RWPE1 (cell line): ENCODE data around the gene RAB31.
A peak's percentile ranks its signal among the peaks of the same experiment; 100 is the strongest.

Source experiments
- CTCF ChIA-PET: fragments of 350-600 bp; sonication (Branson Sonifier 250); formaldehyde crosslinking; extraction: SDS; loops from one replicate; lab custom pipeline; 2021; lab: Yijun Ruan, JAX
- POLR2A ChIA-PET: fragments of 400-600 bp; formaldehyde crosslinking; extraction: SDS; loops from one replicate; lab custom pipeline; 2020; ENCODE audit warnings: antibody characterized with exemption; ENCODE audit not compliant: low non-redundant PET; lab: Yijun Ruan, JAX
- DNase-seq: peaks from one replicate; pipeline ENCODE4 v3.0.0; 2012; ENCODE audit warnings: low spot score
- H3K27ac ChIP-seq: fragments of 450-650 bp; 2 replicates; pipeline ENCODE4 v1.5.1; 2017
- TF ChIP-seq, protein P1 (sequence below): fragments of 450-650 bp; conservative IDR thresholded peaks from 2 replicates; pipeline ENCODE4 v1.5.1; 2017; ENCODE audit warnings: low read depth, mild to moderate bottlenecking

RAB31 gene, protein sequence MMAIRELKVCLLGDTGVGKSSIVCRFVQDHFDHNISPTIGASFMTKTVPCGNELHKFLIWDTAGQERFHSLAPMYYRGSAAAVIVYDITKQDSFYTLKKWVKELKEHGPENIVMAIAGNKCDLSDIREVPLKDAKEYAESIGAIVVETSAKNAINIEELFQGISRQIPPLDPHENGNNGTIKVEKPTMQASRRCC

DNA sequence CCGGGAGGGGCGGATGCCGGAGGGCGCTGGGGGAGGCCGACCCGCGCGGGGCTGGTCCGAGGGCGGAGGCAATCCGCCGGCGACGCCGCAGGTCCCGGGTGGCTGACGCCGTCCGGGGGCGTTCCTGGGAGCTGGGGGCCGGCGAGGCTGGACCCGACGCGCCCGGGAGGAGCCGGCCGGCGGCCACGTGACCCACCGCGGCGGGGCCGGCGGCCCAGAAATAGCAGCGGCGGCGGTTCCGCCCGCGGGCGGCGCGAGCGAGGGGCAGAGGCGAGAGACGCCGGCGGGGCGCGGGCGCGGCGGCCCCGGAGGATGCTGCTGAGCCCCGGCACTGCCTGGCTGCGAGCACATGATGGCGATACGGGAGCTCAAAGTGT, at the start of gene RAB31:
RAB31 (plus strand) TSS at position 245 of the 377 bp plus-strand sequence; CDS start at position 350, 105 bp downstream.
- peak within 1 kb of the TSS; percentile 71 for H3K27ac ChIP-seq
- TF ChIP-seq, protein P1, sequence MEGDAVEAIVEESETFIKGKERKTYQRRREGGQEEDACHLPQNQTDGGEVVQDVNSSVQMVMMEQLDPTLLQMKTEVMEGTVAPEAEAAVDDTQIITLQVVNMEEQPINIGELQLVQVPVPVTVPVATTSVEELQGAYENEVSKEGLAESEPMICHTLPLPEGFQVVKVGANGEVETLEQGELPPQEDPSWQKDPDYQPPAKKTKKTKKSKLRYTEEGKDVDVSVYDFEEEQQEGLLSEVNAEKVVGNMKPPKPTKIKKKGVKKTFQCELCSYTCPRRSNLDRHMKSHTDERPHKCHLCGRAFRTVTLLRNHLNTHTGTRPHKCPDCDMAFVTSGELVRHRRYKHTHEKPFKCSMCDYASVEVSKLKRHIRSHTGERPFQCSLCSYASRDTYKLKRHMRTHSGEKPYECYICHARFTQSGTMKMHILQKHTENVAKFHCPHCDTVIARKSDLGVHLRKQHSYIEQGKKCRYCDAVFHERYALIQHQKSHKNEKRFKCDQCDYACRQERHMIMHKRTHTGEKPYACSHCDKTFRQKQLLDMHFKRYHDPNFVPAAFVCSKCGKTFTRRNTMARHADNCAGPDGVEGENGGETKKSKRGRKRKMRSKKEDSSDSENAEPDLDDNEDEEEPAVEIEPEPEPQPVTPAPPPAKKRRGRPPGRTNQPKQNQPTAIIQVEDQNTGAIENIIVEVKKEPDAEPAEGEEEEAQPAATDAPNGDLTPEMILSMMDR: no peak; the same call in 1 of the 2 replicates
- DNase-seq: peak; percentile 71
- ChIA-PET CTCF (interaction anchor here (0.6 to 1.2 kb wide), 6 partner anchors 13 to 368 kb away, joined by 3 to 4 read pairs (median 3); no protein-coding TSS in a partner anchor), POLR2A (no interaction called here)

DNA sequence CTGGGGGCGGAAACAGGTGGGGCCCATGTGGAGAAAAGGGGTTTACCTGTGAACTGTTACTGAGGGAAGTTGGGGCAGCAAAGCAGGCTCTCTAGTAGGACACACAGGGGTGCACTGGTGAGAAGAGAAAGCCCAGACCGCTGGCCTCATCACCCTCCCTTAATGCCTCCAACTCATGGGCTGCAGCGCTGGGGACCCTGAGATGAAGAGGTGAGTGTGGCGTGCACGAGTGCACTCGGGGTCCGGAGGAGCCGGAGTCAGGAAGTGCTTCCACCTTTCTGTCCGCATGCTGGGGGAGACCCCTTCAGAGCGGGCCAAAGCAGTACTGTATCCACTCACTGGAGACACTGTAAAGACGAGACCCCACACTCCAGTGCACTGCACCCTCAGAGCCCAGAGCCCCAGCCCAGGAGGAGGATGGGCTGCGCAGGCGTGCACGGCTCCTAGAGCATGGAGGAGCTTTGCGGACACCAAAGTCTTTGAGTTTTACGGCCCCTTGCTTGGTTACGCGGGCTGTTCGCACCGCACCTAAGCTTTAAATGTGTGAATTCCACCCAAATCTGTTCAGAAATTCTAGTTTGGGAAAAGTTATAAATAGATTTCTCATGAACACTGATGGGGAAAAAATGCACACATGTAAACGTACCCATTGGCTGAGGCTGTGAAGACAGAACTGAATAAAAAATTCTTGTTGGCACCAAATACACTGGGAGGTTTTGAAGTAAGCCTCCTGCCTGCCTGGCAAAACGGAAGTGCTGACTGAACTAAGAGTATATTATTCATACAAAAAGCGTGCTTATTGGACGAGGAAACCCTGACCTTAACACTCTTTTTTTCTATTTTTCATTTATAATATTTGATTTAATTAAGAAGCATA, 48.4 kb upstream of the RAB31 start:
- ChIA-PET CTCF (interaction anchor here (0.6 kb wide), 1 partner anchor 53 kb away, joined by 3 read pairs; no protein-coding TSS in a partner anchor), POLR2A (no interaction called here)
- no peak for DNase-seq
- TF ChIP-seq, protein P1: no peak
- peak overlapping the region; percentile 24; the same call in 1 of the 2 replicates for H3K27ac ChIP-seq

DNA sequence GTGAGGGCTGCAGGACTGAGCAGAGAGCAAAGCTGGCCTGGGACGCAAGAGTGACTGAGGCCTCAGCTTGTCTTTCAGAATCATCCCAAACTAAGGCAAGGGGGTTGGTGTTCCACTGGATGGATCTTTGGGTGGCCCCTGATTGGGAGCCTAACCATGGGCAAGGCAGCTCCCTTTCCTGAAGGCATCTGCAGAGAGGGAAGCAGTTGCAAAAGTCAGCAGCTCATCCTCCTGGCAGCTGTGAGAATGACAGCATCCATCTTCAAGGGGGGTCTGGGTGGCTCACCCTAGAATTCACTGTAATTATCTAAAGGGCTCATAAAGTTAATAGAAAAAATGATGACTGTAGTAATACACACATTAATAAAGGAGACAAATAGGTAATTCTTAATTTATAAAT, 46.5 kb upstream of the RAB31 start:
- POLR2A ChIA-PET: no interaction called here
- CTCF ChIA-PET: interaction anchor here (0.6 kb wide), 3 partner anchors 11 to 432 kb away, joined by 3 to 4 read pairs (median 4); no protein-coding TSS in a partner anchor
- TF ChIP-seq, protein P1: no peak; the same call in 1 of the 2 replicates
- no peak overlapping the region for H3K27ac ChIP-seq
- no peak for DNase-seq

DNA sequence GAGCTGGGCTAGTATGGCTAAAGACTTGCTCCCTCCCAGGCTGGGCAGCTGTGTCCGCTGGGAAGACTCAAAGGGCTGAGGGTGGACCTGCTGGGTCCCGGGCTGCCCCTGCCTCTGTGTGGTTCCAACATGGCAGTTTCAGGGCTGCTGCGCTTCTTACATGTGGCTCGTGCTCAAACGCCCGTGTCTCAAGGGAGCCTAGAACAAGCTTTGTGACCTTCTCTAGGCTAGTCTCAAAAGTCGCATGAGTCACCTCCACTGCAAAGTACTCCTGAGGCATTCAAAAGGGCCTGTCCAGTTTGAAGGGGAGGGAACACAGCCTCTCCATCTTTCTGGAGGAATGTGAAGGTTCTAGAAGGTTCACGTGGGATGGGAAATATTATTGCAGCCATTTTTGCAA, 44.7 kb upstream of the RAB31 start:
- H3K27ac ChIP-seq: no peak overlapping the region
- TF ChIP-seq, protein P1: no peak
- no peak for DNase-seq
- ChIA-PET POLR2A (no interaction called here), CTCF (no interaction called here)

DNA sequence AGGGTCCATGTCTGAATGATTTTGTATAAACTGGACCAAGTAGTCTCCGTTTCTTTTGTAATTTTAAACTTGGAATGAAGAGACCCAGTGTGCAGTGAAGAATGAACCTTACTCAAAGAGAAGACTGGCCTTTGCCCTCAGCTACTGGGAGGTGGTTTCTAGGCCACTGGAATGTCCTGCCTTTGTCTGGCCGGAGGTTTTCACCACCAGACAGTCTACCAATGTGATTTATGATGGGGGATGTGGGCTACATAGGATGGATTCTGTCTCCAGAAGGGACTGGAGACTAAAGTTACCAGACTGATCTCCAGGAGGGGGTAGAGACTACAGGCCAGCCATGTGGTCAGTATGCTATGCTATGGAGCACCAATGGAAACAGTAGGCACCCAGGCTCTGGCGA, 42.8 kb upstream of the RAB31 start:
- TF ChIP-seq, protein P1: no peak
- no peak overlapping the region for H3K27ac ChIP-seq
- CTCF ChIA-PET: interaction anchor here (0.8 kb wide), 1 partner anchor 10 kb away, joined by 4 read pairs; no protein-coding TSS in a partner anchor
- no peak for DNase-seq
- POLR2A ChIA-PET: no interaction called here

DNA sequence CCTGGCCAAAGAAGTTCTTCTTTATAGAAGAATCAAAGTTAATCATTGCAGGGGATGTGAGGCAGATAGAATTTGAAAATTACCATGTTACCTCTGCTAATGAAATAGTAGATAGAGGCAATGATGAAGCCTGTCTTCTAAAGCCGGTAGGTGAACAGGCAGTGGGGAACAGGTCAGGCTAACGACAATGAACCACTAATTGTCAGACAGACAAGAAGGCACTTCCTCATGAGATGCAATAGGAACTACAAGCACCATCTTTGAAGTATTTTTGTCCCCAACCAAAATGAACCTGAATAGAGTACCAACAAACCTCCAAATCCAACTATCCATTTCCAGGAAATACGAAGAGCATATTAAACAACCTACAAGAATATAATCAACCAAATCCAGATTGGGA, 41.6 kb upstream of the RAB31 start:
- POLR2A ChIA-PET: no interaction called here
- CTCF ChIA-PET: no interaction called here
- TF ChIP-seq, protein P1: no peak
- no peak overlapping the region for H3K27ac ChIP-seq
- DNase-seq: no peak
